GM18519 (cell line): ENCODE measurements around the gene DNAJB7.
A peak's percentile ranks its signal among the peaks of the same experiment; 100 is the strongest.
"Not testable (repeated sequence)": the region's sequence is repeated elsewhere in the genome, so short reads cannot be mapped to it uniquely, and the experiment has no call there.

Experiments
- ATAC-seq: cut with Tn5 transposase; IDR thresholded peaks from one replicate; pipeline ENCODE4 v1.9.1; 2021; ENCODE audit warnings: mild to moderate bottlenecking, moderate library complexity; ENCODE audit not compliant: unreplicated experiment, low FRiP score

Gene DNAJB7

DNA sequence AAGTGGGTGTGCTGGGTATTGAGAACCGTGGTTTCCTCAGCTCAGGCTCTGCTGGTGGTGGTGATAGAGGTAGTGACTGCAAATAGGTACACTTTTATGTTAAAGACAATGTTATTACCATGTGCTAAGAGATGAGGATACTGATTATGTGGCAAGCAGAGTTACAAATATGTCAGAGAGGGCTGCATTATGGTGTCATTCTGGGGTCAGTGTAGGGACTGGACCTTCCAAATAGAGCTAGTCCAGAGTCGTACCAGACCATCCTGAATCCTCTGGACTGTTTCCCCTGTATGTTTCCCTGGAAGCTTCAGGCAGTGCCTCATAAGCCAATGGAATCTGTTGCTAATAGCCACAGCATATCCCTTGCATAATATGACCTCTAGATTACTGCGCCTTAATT lies at the start of gene DNAJB7:
DNAJB7 (minus strand) TSS at position 101 of the 400 bp plus-strand sequence. CDS start 119 bp downstream, outside the sequence.
- no peak for ATAC-seq

- ATAC-seq = no peak
Measured at GRCh38 chr22:40908895-40909294, 47.0 kb upstream of the DNAJB7 start.

DNA sequence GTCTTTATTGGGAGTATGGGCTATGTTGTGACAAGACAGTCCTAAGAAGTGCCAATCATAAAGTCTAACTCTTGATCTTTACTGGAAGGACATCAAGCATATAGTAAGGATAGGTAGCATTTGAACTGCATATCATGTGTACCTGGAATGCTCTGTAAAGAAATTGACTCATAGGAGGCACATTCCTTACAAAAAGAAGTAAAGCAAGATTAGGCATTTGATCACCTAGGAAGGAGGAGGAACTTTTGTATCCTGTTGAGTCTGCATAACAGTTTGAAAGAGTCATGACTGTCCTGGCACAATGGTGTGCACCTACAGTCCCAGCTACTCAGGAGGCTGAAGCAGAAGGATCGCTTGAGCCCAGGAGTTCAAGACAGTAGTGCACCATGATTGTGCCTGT lies 42.2 kb upstream of the DNAJB7 start:
- ATAC-seq = no peak

- no peak for ATAC-seq
Measured at GRCh38 chr22:40898850-40899357, 37.0 kb upstream of the DNAJB7 start.

DNA sequence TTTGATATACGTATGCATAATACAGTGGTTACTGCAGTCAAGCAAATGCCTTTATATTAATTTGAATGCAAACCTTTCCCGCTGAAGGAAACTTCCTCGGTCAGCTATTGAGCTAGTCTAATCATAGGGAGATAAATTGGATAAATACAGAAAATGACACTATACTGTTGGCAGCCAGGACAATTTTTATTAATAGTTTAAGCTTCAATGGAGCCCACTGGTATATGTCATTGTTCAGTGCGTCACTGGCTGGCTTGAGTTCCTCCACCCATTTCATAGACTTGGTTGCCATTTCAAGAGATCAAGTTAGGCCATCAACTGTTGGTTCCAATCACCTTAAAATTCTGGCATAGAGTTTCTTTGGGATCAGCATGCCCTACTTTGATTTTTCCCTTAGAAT lies 32.5 kb upstream of the DNAJB7 start:
- no peak for ATAC-seq

GRCh38 chr22:40890881-40891280 lies 29.0 kb upstream of the DNAJB7 start:
- ATAC-seq = no peak

- no peak for ATAC-seq
Measured at GRCh38 chr22:40889116-40889515, 27.2 kb upstream of the DNAJB7 start.

GRCh38 chr22:40878922-40879321 lies 17.0 kb upstream of the DNAJB7 start:
- no peak for ATAC-seq

DNA sequence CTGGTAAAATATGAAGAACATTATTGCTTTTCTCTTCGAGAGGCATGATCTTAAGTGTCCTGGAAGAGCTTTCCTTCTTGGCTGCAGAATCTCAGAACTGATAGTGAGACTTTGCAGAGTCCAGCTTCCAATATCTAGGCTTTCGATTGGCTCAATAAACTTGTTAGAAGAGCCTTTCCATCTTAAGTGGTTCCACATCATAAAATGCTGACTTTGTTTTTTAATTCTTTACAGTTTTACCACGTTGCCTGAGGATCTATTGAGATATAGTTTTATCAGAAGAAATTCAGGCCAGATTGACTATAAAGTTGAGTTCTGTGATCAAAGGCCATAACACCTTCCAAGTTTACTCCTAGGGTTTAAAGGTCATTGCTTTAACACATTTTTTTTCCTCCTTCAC lies 15.6 kb upstream of the DNAJB7 start:
- no peak for ATAC-seq

DNA sequence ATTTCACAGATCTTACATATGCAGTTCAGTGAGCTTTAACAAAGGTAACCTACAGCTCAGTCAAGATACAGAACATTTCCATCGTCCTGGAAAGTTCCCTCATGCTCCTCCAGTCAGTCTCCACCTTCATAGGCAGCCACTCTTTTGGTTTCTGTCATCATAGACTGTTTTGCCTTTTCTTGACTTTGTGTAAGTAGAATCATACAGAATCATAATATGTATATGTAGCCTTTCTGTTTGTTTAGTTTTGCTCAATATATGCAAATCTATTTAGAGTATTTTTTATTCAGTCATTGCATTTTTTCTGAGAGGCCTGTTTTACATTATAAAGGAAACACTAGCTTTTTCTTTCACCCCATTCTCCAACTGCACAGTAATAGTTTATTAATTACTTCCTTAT lies 15.0 kb upstream of the DNAJB7 start:
- ATAC-seq = no peak

DNA sequence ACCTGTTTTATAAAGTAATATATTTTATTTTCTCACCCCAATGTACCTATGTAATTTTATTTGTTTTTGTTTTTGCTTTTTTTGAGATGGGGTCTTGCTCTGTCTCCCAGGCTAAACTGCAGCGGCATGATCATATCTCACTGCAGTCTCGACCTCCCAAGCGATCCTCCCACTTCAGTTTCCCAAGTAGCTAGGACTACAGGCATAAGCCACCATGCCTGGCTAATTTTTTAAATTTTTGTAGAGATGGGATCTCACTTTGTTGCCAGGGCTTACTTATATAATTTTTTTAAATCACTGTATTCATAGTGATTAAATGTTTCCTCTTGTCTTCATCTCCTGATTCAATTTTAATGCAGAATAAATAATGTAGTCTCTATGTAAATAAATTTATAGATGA lies 13.2 kb upstream of the DNAJB7 start:
- no peak for ATAC-seq

DNA sequence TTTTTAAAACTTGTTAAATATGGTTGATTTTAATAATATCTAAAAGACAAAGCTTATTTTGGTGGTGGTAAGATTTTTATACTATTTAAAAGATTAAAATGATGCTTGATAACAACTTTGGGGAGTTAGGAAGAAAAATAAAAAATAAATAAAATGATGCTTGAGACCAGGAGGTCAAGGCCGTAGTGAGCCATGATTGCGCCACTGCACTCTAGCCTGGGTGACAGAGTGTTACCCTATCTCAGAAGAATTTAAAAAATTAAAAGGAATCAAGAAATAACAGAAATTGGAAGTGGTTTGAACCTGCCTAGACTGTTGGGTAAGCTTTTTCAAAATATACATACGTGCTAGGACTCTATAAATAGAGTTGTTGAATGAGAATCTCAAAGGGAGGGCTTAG lies 12.1 kb upstream of the DNAJB7 start:
- no peak for ATAC-seq

GRCh38 chr22:40868379-40868778 lies 6.5 kb upstream of the DNAJB7 start:
- not testable (repeated sequence) for ATAC-seq

GRCh38 chr22:40867109-40867508 lies 5.2 kb upstream of the DNAJB7 start:
- ATAC-seq = no peak

DNA sequence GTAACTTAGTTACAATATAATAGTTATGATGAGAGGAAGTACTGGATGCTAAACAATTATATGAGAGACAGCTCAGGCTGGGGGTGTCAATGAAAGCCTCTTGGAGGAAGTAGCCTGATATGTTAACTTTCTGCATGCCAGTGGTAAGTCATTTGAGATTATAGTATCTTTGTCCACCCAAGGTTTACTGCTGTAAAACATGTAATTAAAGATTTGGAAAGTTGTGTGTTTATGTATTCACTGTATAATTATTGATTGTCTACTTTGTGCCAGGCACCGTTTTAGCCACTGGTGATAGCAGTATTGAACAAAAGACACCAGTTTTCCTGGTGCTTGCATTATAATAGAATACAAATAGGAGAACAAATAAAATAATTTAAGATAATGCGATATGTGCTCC lies 624 bp upstream of the DNAJB7 start:
- no peak for ATAC-seq

- no peak for ATAC-seq
Measured at GRCh38 chr22:40857309-40857855, 4.5 kb downstream of the DNAJB7 start.

GRCh38 chr22:40856513-40857308 lies 5.2 kb downstream of the DNAJB7 start, which contains the start of the genes ST13 and XPNPEP3:
ST13 (minus strand) TSS chr22:40856639; CDS start chr22:40856540, 99 bp downstream.
XPNPEP3 (plus strand) TSS chr22:40857148; CDS start chr22:40857182, 34 bp downstream.
- peak; percentile 64 for ATAC-seq

- peak; percentile 15 for ATAC-seq
Measured at GRCh38 chr22:40855979-40856512, 5.9 kb downstream of the DNAJB7 start.

DNA sequence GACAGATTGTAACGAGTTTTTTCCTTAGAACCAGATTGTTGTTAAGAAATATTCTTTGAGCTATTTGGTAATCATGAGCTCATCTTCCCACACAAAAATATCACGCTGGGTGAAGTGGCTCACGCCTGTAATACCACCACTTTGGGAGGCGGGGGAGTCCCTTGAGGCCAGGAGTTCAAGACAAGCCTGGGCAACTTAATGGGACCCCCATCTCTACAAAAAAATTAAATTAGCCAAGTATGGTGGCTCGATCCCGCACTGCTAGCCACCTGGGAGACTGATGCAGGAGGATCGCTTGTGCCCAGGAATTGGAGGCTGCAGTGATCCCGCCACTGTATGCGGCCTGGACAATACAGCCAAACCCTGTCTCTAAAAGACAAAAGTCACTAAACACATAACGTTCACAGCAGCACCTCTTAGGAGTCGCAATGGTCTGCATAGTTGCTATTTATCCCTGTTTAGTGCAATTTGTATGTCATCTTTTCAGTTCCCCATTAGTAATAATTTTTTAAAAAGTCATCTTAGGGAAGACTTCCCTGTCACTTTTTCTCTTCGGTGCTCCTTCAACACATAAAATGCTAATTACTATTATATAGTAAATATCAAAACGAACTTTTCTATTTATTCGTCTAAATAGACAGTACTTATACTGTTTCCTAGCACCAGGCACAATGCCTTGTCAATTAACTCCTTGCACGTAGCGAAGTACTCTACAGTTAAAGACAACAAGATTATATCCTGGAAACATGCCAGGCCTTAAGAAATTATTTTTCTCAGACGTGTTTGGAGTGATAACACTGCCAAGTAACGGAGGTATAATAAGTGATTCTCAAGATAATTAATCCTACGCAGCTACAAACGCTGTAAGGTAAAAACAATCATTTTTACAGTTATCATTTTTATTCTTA lies 6.6 kb downstream of the DNAJB7 start:
- no peak for ATAC-seq

- ATAC-seq = no peak
Measured at GRCh38 chr22:40853961-40854360, 8.0 kb downstream of the DNAJB7 start.

GRCh38 chr22:40853333-40853732 lies 8.6 kb downstream of the DNAJB7 start:
- no peak for ATAC-seq
